ENCODE measurements around the gene PROM2. TPM values are rescaled to one million over a fixed set of nuclear protein-coding genes. Genes with fewer than 3 reads are reported as not detected.

Gene PROM2
- total RNA-seq, 1 experiment from 2014 or later: 0.07 TPM

GRCh38 chr2:95310651-95311050, 36.4 kb downstream of the PROM2 start:
- Histone ChIP-seq H3K27me3 (ENCODE audit: low read length) (no peaks in the 10 kb centered on the region), H3K79me2 (ENCODE audit: low read length) (no peaks in the 10 kb centered on the region), H3K36me3 (ENCODE audit: insufficient read depth, low read length) (no peaks in the 10 kb centered on the region), H3K9me3 (ENCODE audit: low read length) (no peaks in the 10 kb centered on the region), H3K9ac (ENCODE audit: low read length) (no peak overlapping the region), H3K4me3 (ENCODE audit: low read length) (no peak overlapping the region), H3K27ac (ENCODE audit: low read length) (no peak overlapping the region), H3K4me2 (ENCODE audit: low read depth, low read length, poor library complexity, severe bottlenecking) (no peak overlapping the region), H3K4me1 (ENCODE audit: low read length) (no peaks in the 10 kb centered on the region), H4K20me1 (ENCODE audit: insufficient read depth, low read depth, low read length) (no peaks in the 10 kb centered on the region), H3K9me2 (replicated peaks; ENCODE audit: insufficient read depth, low read length) (no peaks in the 10 kb centered on the region), H2AFZ (ENCODE audit: low read length) (no peak overlapping the region)
- no peak for DNase-seq

- H3K36me3 ChIP-seq (ENCODE audit: insufficient read depth, low read length): no peaks in the 10 kb centered on the region
- H3K4me3 ChIP-seq (ENCODE audit: low read length): no peak overlapping the region
- H3K79me2 ChIP-seq (ENCODE audit: low read length): no peaks in the 10 kb centered on the region
- no peak overlapping the region for H3K27ac ChIP-seq (ENCODE audit: low read length)
- no peaks in the 10 kb centered on the region for H3K4me1 ChIP-seq (ENCODE audit: low read length)
- no peak overlapping the region for H2AFZ ChIP-seq (ENCODE audit: low read length)
- DNase-seq: no peak
- no peaks in the 10 kb centered on the region for H3K9me3 ChIP-seq (ENCODE audit: low read length)
- H4K20me1 ChIP-seq (ENCODE audit: insufficient read depth, low read depth, low read length): no peaks in the 10 kb centered on the region
- H3K27me3 ChIP-seq (ENCODE audit: low read length): no peaks in the 10 kb centered on the region
- no peak overlapping the region for H3K4me2 ChIP-seq (ENCODE audit: low read depth, low read length, poor library complexity, severe bottlenecking)
- H3K9ac ChIP-seq (ENCODE audit: low read length): no peak overlapping the region
- H3K9me2 ChIP-seq (replicated peaks; ENCODE audit: insufficient read depth, low read length): no peaks in the 10 kb centered on the region
These were observed 37.7 kb downstream of the PROM2 start for GRCh38 chr2:95311815-95312542.

- Histone ChIP-seq H3K36me3 (ENCODE audit: insufficient read depth, low read length) (no peaks in the 10 kb centered on the region), H3K4me2 (ENCODE audit: low read depth, low read length, poor library complexity, severe bottlenecking) (no peak overlapping the region), H3K4me1 (ENCODE audit: low read length) (no peaks in the 10 kb centered on the region), H3K4me3 (ENCODE audit: low read length) (no peak overlapping the region), H4K20me1 (ENCODE audit: insufficient read depth, low read depth, low read length) (no peaks in the 10 kb centered on the region), H3K27ac (ENCODE audit: low read length) (no peak overlapping the region), H3K79me2 (ENCODE audit: low read length) (no peaks in the 10 kb centered on the region), H3K9ac (ENCODE audit: low read length) (no peak overlapping the region), H3K9me2 (replicated peaks; ENCODE audit: insufficient read depth, low read length) (no peaks in the 10 kb centered on the region), H3K9me3 (ENCODE audit: low read length) (no peaks in the 10 kb centered on the region), H2AFZ (ENCODE audit: low read length) (no peak overlapping the region), H3K27me3 (ENCODE audit: low read length) (no peaks in the 10 kb centered on the region)
- no peak for DNase-seq
These were observed 38.4 kb downstream of the PROM2 start for GRCh38 chr2:95312543-95313201.

- H3K9me2 ChIP-seq (replicated peaks; ENCODE audit: insufficient read depth, low read length): no peaks in the 10 kb centered on the region
- H3K79me2 ChIP-seq (ENCODE audit: low read length): no peaks in the 10 kb centered on the region
- H3K27ac ChIP-seq (ENCODE audit: low read length): no peak overlapping the region
- H3K4me2 ChIP-seq (ENCODE audit: low read depth, low read length, poor library complexity, severe bottlenecking): no peak overlapping the region
- no peaks in the 10 kb centered on the region for H4K20me1 ChIP-seq (ENCODE audit: insufficient read depth, low read depth, low read length)
- H3K9me3 ChIP-seq (ENCODE audit: low read length): no peaks in the 10 kb centered on the region
- H3K9ac ChIP-seq (ENCODE audit: low read length): no peak overlapping the region
- no peaks in the 10 kb centered on the region for H3K4me1 ChIP-seq (ENCODE audit: low read length)
- DNase-seq: no peak
- no peak overlapping the region for H2AFZ ChIP-seq (ENCODE audit: low read length)
- no peaks in the 10 kb centered on the region for H3K36me3 ChIP-seq (ENCODE audit: insufficient read depth, low read length)
- no peak overlapping the region for H3K4me3 ChIP-seq (ENCODE audit: low read length)
- H3K27me3 ChIP-seq (ENCODE audit: low read length): no peaks in the 10 kb centered on the region
These were observed 39.3 kb downstream of the PROM2 start for GRCh38 chr2:95313296-95314131.

GRCh38 chr2:95314598-95314963, 40.3 kb downstream of the PROM2 start:
- no peaks in the 10 kb centered on the region for H4K20me1 ChIP-seq (ENCODE audit: insufficient read depth, low read depth, low read length)
- H3K36me3 ChIP-seq (ENCODE audit: insufficient read depth, low read length): no peaks in the 10 kb centered on the region
- H3K9ac ChIP-seq (ENCODE audit: low read length): no peak overlapping the region
- no peaks in the 10 kb centered on the region for H3K4me1 ChIP-seq (ENCODE audit: low read length)
- H3K79me2 ChIP-seq (ENCODE audit: low read length): no peaks in the 10 kb centered on the region
- H3K4me2 ChIP-seq (ENCODE audit: low read depth, low read length, poor library complexity, severe bottlenecking): no peak overlapping the region
- H3K9me2 ChIP-seq (replicated peaks; ENCODE audit: insufficient read depth, low read length): no peaks in the 10 kb centered on the region
- no peak overlapping the region for H3K27ac ChIP-seq (ENCODE audit: low read length)
- DNase-seq: no peak
- no peaks in the 10 kb centered on the region for H3K9me3 ChIP-seq (ENCODE audit: low read length)
- H2AFZ ChIP-seq (ENCODE audit: low read length): no peak overlapping the region
- H3K27me3 ChIP-seq (ENCODE audit: low read length): no peaks in the 10 kb centered on the region
- no peak overlapping the region for H3K4me3 ChIP-seq (ENCODE audit: low read length)

- no peak overlapping the region for H3K4me2 ChIP-seq (ENCODE audit: low read depth, low read length, poor library complexity, severe bottlenecking)
- no peak overlapping the region for H2AFZ ChIP-seq (ENCODE audit: low read length)
These were observed 40.8 kb downstream of the PROM2 start for GRCh38 chr2:95314964-95315611.

GRCh38 chr2:95315801-95316411, 41.7 kb downstream of the PROM2 start:
- H3K9ac ChIP-seq (ENCODE audit: low read length): no peak overlapping the region
- no peak overlapping the region for H3K4me3 ChIP-seq (ENCODE audit: low read length)
- H3K9me2 ChIP-seq (replicated peaks; ENCODE audit: insufficient read depth, low read length): no peaks in the 10 kb centered on the region
- H3K4me1 ChIP-seq (ENCODE audit: low read length): no peaks in the 10 kb centered on the region
- no peaks in the 10 kb centered on the region for H3K36me3 ChIP-seq (ENCODE audit: insufficient read depth, low read length)
- H3K79me2 ChIP-seq (ENCODE audit: low read length): no peaks in the 10 kb centered on the region
- no peaks in the 10 kb centered on the region for H3K27me3 ChIP-seq (ENCODE audit: low read length)
- no peak overlapping the region for H3K27ac ChIP-seq (ENCODE audit: low read length)
- no peaks in the 10 kb centered on the region for H3K9me3 ChIP-seq (ENCODE audit: low read length)
- DNase-seq: no peak
- no peak overlapping the region for H3K4me2 ChIP-seq (ENCODE audit: low read depth, low read length, poor library complexity, severe bottlenecking)
- H2AFZ ChIP-seq (ENCODE audit: low read length): no peak overlapping the region
- no peaks in the 10 kb centered on the region for H4K20me1 ChIP-seq (ENCODE audit: insufficient read depth, low read depth, low read length)

More at GRCh38 chr2:95314964-95315611, 40.8 kb downstream of the PROM2 start:
- no peaks in the 10 kb centered on the region for H3K27me3 ChIP-seq (ENCODE audit: low read length)
- no peaks in the 10 kb centered on the region for H3K79me2 ChIP-seq (ENCODE audit: low read length)
- H3K27ac ChIP-seq (ENCODE audit: low read length): no peak overlapping the region
- no peak overlapping the region for H3K9ac ChIP-seq (ENCODE audit: low read length)
- H4K20me1 ChIP-seq (ENCODE audit: insufficient read depth, low read depth, low read length): no peaks in the 10 kb centered on the region
- no peaks in the 10 kb centered on the region for H3K36me3 ChIP-seq (ENCODE audit: insufficient read depth, low read length)
- DNase-seq: peak; percentile 48
- H3K4me3 ChIP-seq (ENCODE audit: low read length): no peak overlapping the region
- no peaks in the 10 kb centered on the region for H3K4me1 ChIP-seq (ENCODE audit: low read length)
- H3K9me3 ChIP-seq (ENCODE audit: low read length): no peaks in the 10 kb centered on the region
- H3K9me2 ChIP-seq (replicated peaks; ENCODE audit: insufficient read depth, low read length): no peaks in the 10 kb centered on the region
